Neural cell (in vitro differentiated cells): ENCODE measurements around the gene HOXA7. TPM values are rescaled to one million over a fixed set of nuclear protein-coding genes. Genes with fewer than 3 reads are reported as not detected.

ENCODE experiments used
- H2AFZ ChIP-seq: fragments of 200-600, 300-800 bp; sonication (generic), shearing (Covaris generic); 2 replicates; pipeline ENCODE4 v1.6.0; 2014; ENCODE audit warnings: low read depth, mild to moderate bottlenecking, antibody characterized with exemption, low read length, moderate library complexity
- H3F3A ChIP-seq: fragments of 200-600 bp; shearing (Covaris generic); 2 replicates; pipeline ENCODE4 v1.6.1; 2016; ENCODE audit warnings: mild to moderate bottlenecking, moderate library complexity, mixed read lengths, antibody characterized with exemption, low read length; ENCODE audit not compliant: insufficient read depth, poor library complexity, severe bottlenecking
- H3K27ac ChIP-seq: fragments of 200-600, 300-800 bp; sonication (generic), shearing (Covaris generic); 2 replicates; pipeline ENCODE4 v1.5.1; 2014; ENCODE audit warnings: mild to moderate bottlenecking, low read length, moderate library complexity
- H3K27me3 ChIP-seq: fragments of 300-800, 200-600 bp; sonication (generic), shearing (Covaris generic); 2 replicates; pipeline ENCODE4 v1.6.0; 2014; ENCODE audit warnings: mild to moderate bottlenecking, low read depth, low read length, moderate library complexity; ENCODE audit not compliant: insufficient read depth
- H3K36me3 ChIP-seq: fragments of 300-800, 200-600 bp; sonication (generic), shearing (Covaris generic); 2 replicates; pipeline ENCODE4 v1.5.1; 2014; ENCODE audit warnings: mild to moderate bottlenecking, antibody characterized with exemption, low read length, moderate library complexity; ENCODE audit not compliant: insufficient read depth
- H3K4me2 ChIP-seq: fragments of 300-800, 200-600 bp; sonication (generic), shearing (Covaris generic); 2 replicates; pipeline ENCODE4 v1.6.0; 2014; ENCODE audit warnings: mild to moderate bottlenecking, low read length
- H3K4me3 ChIP-seq: fragments of 300-800, 200-600 bp; sonication (generic), shearing (Covaris generic); 2 replicates; pipeline ENCODE4 v1.5.1; 2014; ENCODE audit warnings: mild to moderate bottlenecking, low read length, moderate library complexity
- H3K79me2 ChIP-seq: fragments of 200-600 bp; shearing (Covaris generic); replicated peaks from 2 replicates; pipeline ENCODE4 v1.6.0; 2014; ENCODE audit warnings: mild to moderate bottlenecking, low read length, moderate library complexity; ENCODE audit not compliant: insufficient read depth
- H3K9ac ChIP-seq: fragments of 300-800, 200-600 bp; sonication (generic), shearing (Covaris generic); 2 replicates; pipeline ENCODE4 v1.6.1; 2016; ENCODE audit warnings: mild to moderate bottlenecking, low read length, mixed read lengths
- H3K9me2 ChIP-seq: fragments of 200-600 bp; shearing (Covaris generic); 2 replicates; pipeline ENCODE4 v1.6.1; 2016; ENCODE audit warnings: mild to moderate bottlenecking, low read length, mixed read lengths; ENCODE audit not compliant: insufficient read depth
- H3K9me3 ChIP-seq: fragments of 200-600, 300-800 bp; sonication (generic), shearing (Covaris generic); 2 replicates; pipeline ENCODE4 v1.6.1; 2016; ENCODE audit warnings: mild to moderate bottlenecking, mixed run types, low read length, moderate library complexity, mixed read lengths
- H4K20me1 ChIP-seq: fragments of 200-600 bp; shearing (Covaris generic); 2 replicates; pipeline ENCODE4 v1.6.1; 2016; ENCODE audit warnings: mild to moderate bottlenecking, mixed run types; ENCODE audit not compliant: insufficient read depth
- CTCF ChIP-seq: fragments of 450-650 bp; IDR thresholded peaks from 2 replicates; pipeline ENCODE4 v1.5.1; 2014; ENCODE audit warnings: antibody characterized with exemption, mild to moderate bottlenecking, moderate library complexity; ENCODE audit not compliant: poor library complexity, severe bottlenecking
- EP300 ChIP-seq: fragments of 450-650 bp; conservative IDR thresholded peaks from 2 replicates; pipeline ENCODE4 v1.6.1; 2014; ENCODE audit warnings: antibody characterized with exemption, mild to moderate bottlenecking, moderate library complexity; ENCODE audit not compliant: poor library complexity, severe bottlenecking
- EZH2 ChIP-seq: fragments of 200-600, 300-800 bp; shearing (Covaris generic), sonication (generic); IDR thresholded peaks from 2 replicates; pipeline ENCODE4 v1.6.1; 2014; ENCODE audit warnings: antibody characterized with exemption, low read length, borderline replicate concordance, mild to moderate bottlenecking; ENCODE audit not compliant: insufficient read depth, poor library complexity, severe bottlenecking
- MXI1 ChIP-seq: fragments of 450-650 bp; conservative IDR thresholded peaks from 2 replicates; pipeline ENCODE4 v1.6.1; 2014; ENCODE audit warnings: antibody characterized with exemption, mild to moderate bottlenecking; ENCODE audit not compliant: poor library complexity, severe bottlenecking
- POLR2AphosphoS5 ChIP-seq: IDR thresholded peaks from 2 replicates; pipeline ENCODE4 v1.6.1; 2012
- RAD21 ChIP-seq: fragments of 450-650 bp; conservative IDR thresholded peaks from 2 replicates; pipeline ENCODE4 v1.6.1; 2014; ENCODE audit warnings: antibody characterized with exemption, mild to moderate bottlenecking, moderate library complexity
- REST ChIP-seq: IDR thresholded peaks from 2 replicates; pipeline ENCODE4 v1.6.1; 2012; ENCODE audit warnings: borderline replicate concordance
- SMC3 ChIP-seq: fragments of 450-650 bp; conservative IDR thresholded peaks from 2 replicates; pipeline ENCODE4 v1.6.1; 2014; ENCODE audit warnings: antibody characterized with exemption, mild to moderate bottlenecking, moderate library complexity; ENCODE audit not compliant: poor library complexity
- TAF1 ChIP-seq: IDR thresholded peaks from 2 replicates; pipeline ENCODE4 v1.6.1; 2012; ENCODE audit warnings: low read depth
- polyA plus RNA-seq: library from polyadenylated mRNA; depleted of rRNA; stranded (reverse); fragments of >200 nt; gene quantifications from 2 replicates; pipeline ENCODE4 v1.2.3, GENCODE V29; 2014

The HOXA7 gene
- polyA plus RNA-seq, 1 donor from 2014 or later, result not detected

- Histone ChIP-seq H3K27me3 (peaks cover 93% of the 10 kb centered on the region), H2AFZ (no peak overlapping the region), H3K9me2 (no peaks in the 10 kb centered on the region), H3F3A (no peaks in the 10 kb centered on the region), H3K27ac (no peak overlapping the region), H3K4me2 (no peak overlapping the region), H4K20me1 (no peaks in the 10 kb centered on the region), H3K9me3 (no peaks in the 10 kb centered on the region), H3K4me3 (peak overlapping the region; percentile 32), H3K9ac (no peak overlapping the region), H3K79me2 (no peaks in the 10 kb centered on the region), H3K36me3 (no peaks in the 10 kb centered on the region)
- TF ChIP-seq REST (no peak), EZH2 (peak; percentile 96)
Measured at GRCh38 chr7:27198871-27199801, 42.7 kb upstream of the HOXA7 start.

GRCh38 chr7:27198138-27198841 lies 41.8 kb upstream of the HOXA7 start:
- Histone ChIP-seq H3K79me2 (no peaks in the 10 kb centered on the region), H3K9ac (no peak overlapping the region), H4K20me1 (no peaks in the 10 kb centered on the region), H3K4me3 (no peak overlapping the region), H3F3A (no peaks in the 10 kb centered on the region), H3K27ac (no peak overlapping the region), H3K9me3 (no peaks in the 10 kb centered on the region), H3K36me3 (no peaks in the 10 kb centered on the region), H2AFZ (no peak overlapping the region), H3K4me2 (no peak overlapping the region), H3K9me2 (no peaks in the 10 kb centered on the region), H3K27me3 (peaks cover 93% of the 10 kb centered on the region)
- TF ChIP-seq EP300 (no peak), TAF1 (no peak), REST (no peak), MXI1 (no peak), CTCF (no peak), RAD21 (no peak), EZH2 (no peak), SMC3 (no peak), POLR2AphosphoS5 (no peak)
